Measurements from ENCODE around the gene SDF2L1. TPM values are rescaled to one million over a fixed set of nuclear protein-coding genes. Genes with fewer than 3 reads are reported as not detected.

Gene SDF2L1
- total RNA-seq, 1 experiment from 2014 or later: 91.5 TPM

GRCh38 chr22:21682385-21683175 is 40.5 kb downstream of the SDF2L1 start:
- H3K4me1 Mint-ChIP-seq (ENCODE audit: insufficient read depth, unreplicated experiment): no peaks in the 10 kb centered on the region
- no peak for DNase-seq (ENCODE audit: unreplicated experiment)
- no peaks in the 10 kb centered on the region for H3K9me3 Mint-ChIP-seq (ENCODE audit: unreplicated experiment)
- H3K27me3 Mint-ChIP-seq (ENCODE audit: insufficient read depth, unreplicated experiment): no peaks in the 10 kb centered on the region
- BruUV-seq (replicated peaks): no TSS peak
- no peak overlapping the region for H3K27ac Mint-ChIP-seq (ENCODE audit: low read depth, unreplicated experiment)
- CTCF ChIA-PET: interaction anchor here (0.9 kb wide), 1 partner anchor 36 kb away, joined by 3 read pairs; no protein-coding TSS in a partner anchor
- TF ChIP-seq CTCF (IDR thresholded peaks at IDR 0.05; ENCODE audit: unreplicated experiment): no peak
- no peak overlapping the region for H3K4me3 Mint-ChIP-seq (ENCODE audit: unreplicated experiment)
- POLR2A ChIA-PET: interaction anchor here (0.7 to 0.8 kb wide), 2 partner anchors 256 to 269 kb away, joined by 3 read pairs; no protein-coding TSS in a partner anchor
- intact Hi-C loops (cut with micrococcal nuclease): no loop called here
- peaks cover 28% of the 10 kb centered on the region for H3K36me3 Mint-ChIP-seq (ENCODE audit: insufficient read depth, unreplicated experiment)

GRCh38 chr22:21683401-21683811 is 41.3 kb downstream of the SDF2L1 start:
- CTCF ChIA-PET: no interaction called here
- Mint-ChIP-seq H3K9me3 (ENCODE audit: unreplicated experiment) (no peaks in the 10 kb centered on the region), H3K4me1 (ENCODE audit: insufficient read depth, unreplicated experiment) (no peaks in the 10 kb centered on the region), H3K27ac (ENCODE audit: low read depth, unreplicated experiment) (no peak overlapping the region), H3K36me3 (ENCODE audit: insufficient read depth, unreplicated experiment) (peaks cover 28% of the 10 kb centered on the region), H3K27me3 (ENCODE audit: insufficient read depth, unreplicated experiment) (no peaks in the 10 kb centered on the region), H3K4me3 (ENCODE audit: unreplicated experiment) (no peak overlapping the region)
- intact Hi-C loops (cut with micrococcal nuclease): no loop called here
- BruUV-seq (replicated peaks): no TSS peak
- TF ChIP-seq CTCF (IDR thresholded peaks at IDR 0.05; ENCODE audit: unreplicated experiment): no peak
- DNase-seq (ENCODE audit: unreplicated experiment): no peak
- POLR2A ChIA-PET: no interaction called here

- Mint-ChIP-seq H3K4me3 (ENCODE audit: unreplicated experiment) (no peak overlapping the region), H3K4me1 (ENCODE audit: insufficient read depth, unreplicated experiment) (no peaks in the 10 kb centered on the region), H3K9me3 (ENCODE audit: unreplicated experiment) (no peaks in the 10 kb centered on the region), H3K27ac (ENCODE audit: low read depth, unreplicated experiment) (no peak overlapping the region), H3K36me3 (ENCODE audit: insufficient read depth, unreplicated experiment) (peaks cover 28% of the 10 kb centered on the region), H3K27me3 (ENCODE audit: insufficient read depth, unreplicated experiment) (no peaks in the 10 kb centered on the region)
- no peak for TF ChIP-seq CTCF (IDR thresholded peaks at IDR 0.05; ENCODE audit: unreplicated experiment)
- CTCF ChIA-PET: interaction anchor here (0.6 kb wide), 1 partner anchor 738 kb away, joined by 3 read pairs; no protein-coding TSS in a partner anchor
- DNase-seq (ENCODE audit: unreplicated experiment): no peak
- intact Hi-C loops (cut with micrococcal nuclease): no loop called here
- POLR2A ChIA-PET: no interaction called here
- BruUV-seq (replicated peaks): no TSS peak
Observed at GRCh38 chr22:21684492-21685163, 42.5 kb downstream of the SDF2L1 start.

GRCh38 chr22:21685164-21685513 is 43.0 kb downstream of the SDF2L1 start:
- no peak for DNase-seq (ENCODE audit: unreplicated experiment)
- H3K4me3 Mint-ChIP-seq (ENCODE audit: unreplicated experiment): no peak overlapping the region
- no peaks in the 10 kb centered on the region for H3K9me3 Mint-ChIP-seq (ENCODE audit: unreplicated experiment)
- no peaks in the 10 kb centered on the region for H3K4me1 Mint-ChIP-seq (ENCODE audit: insufficient read depth, unreplicated experiment)
- H3K27ac Mint-ChIP-seq (ENCODE audit: low read depth, unreplicated experiment): no peak overlapping the region
- TF ChIP-seq CTCF (IDR thresholded peaks at IDR 0.05; ENCODE audit: unreplicated experiment): no peak
- H3K36me3 Mint-ChIP-seq (ENCODE audit: insufficient read depth, unreplicated experiment): peaks cover 28% of the 10 kb centered on the region
- BruUV-seq (replicated peaks): no TSS peak
- ChIA-PET POLR2A (no interaction called here), CTCF (interaction anchor here (0.5 to 0.6 kb wide), 2 partner anchors 737 to 1516 kb away, joined by 3 read pairs; no protein-coding TSS in a partner anchor)
- H3K27me3 Mint-ChIP-seq (ENCODE audit: insufficient read depth, unreplicated experiment): no peaks in the 10 kb centered on the region
- intact Hi-C loops (cut with micrococcal nuclease): no loop called here
